Renal pelvis (tissue), 4 donors: ENCODE results near the gene TGFBI. TPM values are rescaled to one million over a fixed set of nuclear protein-coding genes. Genes with fewer than 3 reads are reported as not detected.
A peak's percentile ranks its signal among the peaks of the same experiment; 100 is the strongest.

Source experiments
- DNase-seq: peaks from one replicate; pipeline ENCODE4 v3.0.0-alpha.2; 2013
- polyA plus RNA-seq, 3 donors: library from polyadenylated mRNA; unstranded; fragments of 120-200 nt; gene quantifications; one replicate each; pipeline ENCODE4 v1.2.1, GENCODE V29; 2013; ENCODE audit not compliant: insufficient read length in 3 of 3

The TGFBI gene
- polyA plus RNA-seq, 3 donors: 182 to 248 (median 201) TPM

GRCh38 chr5:135998889-135999288, 29.9 kb upstream of the TGFBI start:
- DNase-seq: no peak

DNA sequence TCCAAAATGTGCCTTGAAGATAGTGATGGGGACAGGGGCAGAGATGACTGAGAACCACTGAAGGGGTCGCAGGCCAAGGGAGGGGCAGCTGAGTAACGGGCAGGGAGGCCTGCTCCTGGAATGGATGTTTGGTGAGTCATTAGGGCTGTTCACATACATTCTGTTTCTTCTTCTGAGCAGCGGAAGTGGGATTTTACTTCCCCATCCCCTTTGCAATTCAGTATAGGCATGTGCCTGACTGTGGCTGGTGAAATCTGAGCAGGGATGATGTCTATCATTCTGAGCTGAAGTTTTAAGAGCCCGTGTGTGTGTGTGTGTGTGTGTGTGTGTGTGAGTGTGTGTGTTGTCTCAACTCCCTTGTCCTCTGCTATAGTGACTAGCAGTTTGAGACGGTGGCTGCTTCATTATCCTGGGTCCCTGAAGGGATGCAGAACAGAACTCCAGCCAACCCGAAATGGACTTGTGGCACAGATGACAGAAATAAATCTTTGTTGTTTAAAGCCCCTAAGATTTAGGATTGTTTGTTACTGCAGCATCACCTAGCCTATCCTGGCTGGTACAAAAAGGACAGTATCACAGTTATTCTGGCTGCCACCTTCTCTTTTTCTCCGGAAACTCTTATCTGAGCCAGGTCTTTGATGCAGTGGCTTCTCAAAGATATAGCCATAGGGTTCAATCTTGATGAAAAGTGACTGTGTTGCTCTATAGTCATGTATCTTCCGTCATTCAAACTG, 29.2 kb upstream of the TGFBI start:
- DNase-seq: no peak

- DNase-seq: no peak
Observed at GRCh38 chr5:136000147-136000546, 28.6 kb upstream of the TGFBI start.

- no peak for DNase-seq
Observed at GRCh38 chr5:136000932-136001331, 27.9 kb upstream of the TGFBI start.

GRCh38 chr5:136001466-136001981, 27.3 kb upstream of the TGFBI start:
- DNase-seq: no peak

GRCh38 chr5:136004436-136004835, 24.4 kb upstream of the TGFBI start:
- no peak for DNase-seq

GRCh38 chr5:136005476-136005875, 23.3 kb upstream of the TGFBI start:
- no peak for DNase-seq

DNA sequence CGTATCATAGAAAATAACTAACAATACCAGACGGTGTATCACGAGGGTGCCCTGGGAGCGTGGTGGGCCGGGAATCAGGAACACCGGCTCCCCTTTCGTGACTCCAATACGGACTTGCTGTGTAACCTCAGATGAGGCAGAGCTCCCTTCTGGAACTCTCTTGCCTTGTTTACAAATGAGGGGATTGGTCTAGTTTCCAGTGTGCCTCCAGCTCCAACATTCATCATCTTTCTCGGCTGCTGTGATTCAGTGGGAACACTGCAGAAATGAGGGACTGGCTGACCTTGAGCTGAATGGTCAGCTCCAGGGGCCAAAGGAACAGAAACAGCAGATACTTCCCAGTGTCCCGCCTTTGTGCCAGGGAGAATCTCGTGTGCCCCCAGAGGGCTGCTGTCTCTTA, 22.6 kb upstream of the TGFBI start:
- no peak for DNase-seq

DNA sequence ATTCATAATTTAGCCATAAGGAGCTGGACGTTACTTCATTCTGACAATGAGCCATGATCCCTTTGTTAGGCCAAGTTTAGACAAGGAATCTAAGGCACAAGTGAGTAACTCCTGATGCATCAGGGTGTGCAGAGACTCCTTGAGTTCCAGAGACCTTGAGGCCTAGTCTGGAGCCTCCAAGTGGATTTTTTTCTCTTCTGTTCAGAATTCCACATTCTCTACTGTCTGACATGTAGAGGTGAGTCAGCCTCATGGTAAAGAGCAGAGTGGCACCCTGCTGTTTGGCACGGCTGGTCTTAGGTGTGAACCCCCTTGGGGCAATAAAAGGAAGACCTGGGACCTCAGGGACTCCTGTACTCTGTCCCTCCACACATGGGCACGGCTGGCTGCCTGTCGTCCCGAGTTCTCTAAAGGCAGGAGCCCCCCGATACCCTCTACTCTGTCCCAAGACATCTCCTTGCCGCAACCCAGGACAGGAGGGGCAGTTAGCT, 22.0 kb upstream of the TGFBI start:
- no peak for DNase-seq

- DNase-seq: no peak
Observed at GRCh38 chr5:136007271-136007670, 21.5 kb upstream of the TGFBI start.

DNA sequence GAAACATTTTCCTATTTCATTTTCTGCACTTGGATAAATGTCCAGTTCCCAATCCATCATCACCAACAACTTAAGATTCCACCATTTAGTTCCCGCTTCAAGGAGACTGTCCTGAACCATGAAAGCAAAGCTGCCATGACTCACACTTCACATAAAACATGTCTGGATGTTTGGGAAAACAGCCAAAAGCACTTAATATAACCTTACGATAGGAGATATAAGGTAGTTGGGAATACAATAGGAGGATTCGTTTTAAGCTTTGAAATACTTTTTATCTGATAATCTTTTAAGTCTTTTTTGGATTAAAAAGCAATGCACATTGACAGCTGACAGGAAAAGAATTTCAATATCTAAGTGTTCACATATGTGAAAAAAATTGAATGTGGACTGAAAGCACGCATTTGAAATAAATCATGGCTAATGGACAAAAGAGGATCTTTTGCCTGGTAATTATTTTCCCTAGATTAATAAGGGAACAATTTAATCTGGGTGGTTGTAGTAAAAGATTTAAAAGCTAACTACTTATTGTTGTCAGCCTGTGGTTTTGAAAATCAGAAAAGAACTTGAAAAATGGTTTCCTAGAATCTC, 17.3 kb upstream of the TGFBI start:
- DNase-seq: no peak

GRCh38 chr5:136012041-136012804, 16.6 kb upstream of the TGFBI start:
- no peak for DNase-seq

GRCh38 chr5:136013559-136013958, 15.2 kb upstream of the TGFBI start:
- no peak for DNase-seq

DNA sequence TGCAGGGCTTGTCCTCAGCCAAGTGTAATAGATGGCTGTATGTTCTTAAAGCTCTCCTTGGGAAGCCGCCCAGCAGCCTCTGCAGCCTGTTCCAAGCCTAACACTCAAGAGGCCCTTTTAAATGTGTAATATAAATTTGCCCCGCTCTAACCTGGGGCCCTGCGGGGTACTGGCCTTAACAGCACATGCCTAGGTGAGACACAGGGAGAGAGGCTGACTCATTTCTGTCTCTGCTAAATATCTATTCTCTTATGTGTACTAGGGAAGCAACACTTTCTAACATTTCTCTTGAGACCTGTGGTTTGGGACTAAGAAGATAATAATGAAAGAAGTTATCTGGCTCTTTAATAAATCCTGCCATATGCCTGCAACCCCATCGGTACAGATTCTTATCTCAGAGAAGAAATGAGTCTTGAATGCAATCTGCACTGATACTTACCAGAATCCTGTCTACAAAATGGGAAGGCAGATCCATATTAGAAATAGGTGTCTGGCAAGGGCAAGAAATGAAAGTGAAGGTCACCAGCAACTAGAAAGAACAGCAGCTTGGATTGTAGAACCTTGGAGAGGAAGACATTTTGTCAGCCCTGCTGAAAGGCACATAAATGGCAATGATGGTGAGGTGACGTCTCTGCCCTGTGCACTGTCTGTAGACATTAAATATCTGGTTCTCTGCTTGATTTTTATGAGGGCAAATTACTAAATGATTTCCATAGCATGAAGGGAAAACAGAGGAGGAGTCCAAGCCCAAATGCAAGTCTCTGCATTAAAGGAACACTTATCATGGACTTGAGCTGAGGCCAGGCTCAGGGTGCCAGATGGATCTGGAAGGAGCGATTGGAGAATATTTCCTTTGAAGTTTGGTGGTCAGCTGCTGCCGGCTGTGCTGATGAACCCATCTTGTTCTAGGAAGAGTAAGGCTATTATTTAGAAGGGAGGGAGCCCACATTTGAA, 14.5 kb upstream of the TGFBI start:
- no peak for DNase-seq

- no peak for DNase-seq
Observed at GRCh38 chr5:136015003-136015375, 13.8 kb upstream of the TGFBI start.

DNA sequence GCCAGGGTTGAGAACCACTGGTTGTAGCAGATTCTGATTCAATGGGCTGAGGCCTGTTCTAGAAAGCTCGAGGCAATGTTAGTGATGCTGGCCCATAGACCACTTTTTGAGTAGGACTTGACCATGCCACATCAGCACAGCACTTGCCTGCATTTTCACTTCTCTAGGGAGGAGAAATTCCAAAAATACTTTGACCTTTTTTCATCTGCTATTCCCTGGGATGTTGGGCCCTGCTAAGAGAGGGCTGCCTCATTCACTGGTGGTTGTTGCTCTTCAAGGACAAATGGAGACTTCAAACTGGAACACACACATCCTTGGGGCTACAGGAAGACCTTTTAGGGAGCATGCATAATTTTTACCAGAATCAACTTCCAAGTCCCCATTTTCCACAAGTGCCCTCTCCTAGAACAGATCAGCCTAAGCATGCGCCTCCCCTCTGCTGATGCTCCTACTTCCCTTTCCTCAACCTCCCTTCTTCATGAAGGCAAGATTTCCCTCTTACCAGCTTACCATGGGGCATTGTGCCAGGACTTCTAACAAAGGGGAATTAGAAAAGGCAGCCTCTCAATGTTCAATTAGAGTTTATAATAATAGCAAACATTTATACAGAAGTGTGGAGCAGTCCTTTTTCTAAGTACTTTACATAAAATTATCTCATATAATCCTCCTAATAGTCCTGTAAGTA, 12.7 kb upstream of the TGFBI start:
- DNase-seq: no peak

DNA sequence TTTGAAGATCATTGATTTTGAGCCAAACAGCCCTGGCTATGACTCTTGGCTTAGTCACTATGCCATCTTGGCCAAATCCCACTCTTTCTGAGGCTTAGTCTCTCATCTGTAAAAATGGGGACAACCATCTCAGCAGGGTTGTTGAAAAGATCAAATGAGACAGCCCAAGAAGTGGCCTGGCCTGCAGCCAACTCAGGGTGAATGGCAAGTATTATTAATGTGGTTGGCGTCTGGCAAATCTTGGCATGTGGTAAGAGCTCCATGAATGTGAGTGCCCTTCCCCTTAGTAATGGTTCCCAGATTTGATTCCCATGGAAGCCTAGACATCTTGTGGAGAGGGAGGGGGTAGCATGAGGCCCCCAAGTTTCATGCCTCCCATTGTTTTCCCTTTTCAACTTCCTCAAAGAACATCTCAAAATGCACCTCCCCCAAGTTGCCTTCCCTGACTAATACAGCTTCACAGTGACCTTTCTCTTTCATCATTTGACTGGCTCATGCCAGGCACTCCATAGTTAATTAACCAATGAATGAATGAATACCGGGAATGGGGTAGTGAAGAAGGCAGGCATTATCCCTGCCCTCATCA, 11.8 kb upstream of the TGFBI start:
- DNase-seq: no peak

DNA sequence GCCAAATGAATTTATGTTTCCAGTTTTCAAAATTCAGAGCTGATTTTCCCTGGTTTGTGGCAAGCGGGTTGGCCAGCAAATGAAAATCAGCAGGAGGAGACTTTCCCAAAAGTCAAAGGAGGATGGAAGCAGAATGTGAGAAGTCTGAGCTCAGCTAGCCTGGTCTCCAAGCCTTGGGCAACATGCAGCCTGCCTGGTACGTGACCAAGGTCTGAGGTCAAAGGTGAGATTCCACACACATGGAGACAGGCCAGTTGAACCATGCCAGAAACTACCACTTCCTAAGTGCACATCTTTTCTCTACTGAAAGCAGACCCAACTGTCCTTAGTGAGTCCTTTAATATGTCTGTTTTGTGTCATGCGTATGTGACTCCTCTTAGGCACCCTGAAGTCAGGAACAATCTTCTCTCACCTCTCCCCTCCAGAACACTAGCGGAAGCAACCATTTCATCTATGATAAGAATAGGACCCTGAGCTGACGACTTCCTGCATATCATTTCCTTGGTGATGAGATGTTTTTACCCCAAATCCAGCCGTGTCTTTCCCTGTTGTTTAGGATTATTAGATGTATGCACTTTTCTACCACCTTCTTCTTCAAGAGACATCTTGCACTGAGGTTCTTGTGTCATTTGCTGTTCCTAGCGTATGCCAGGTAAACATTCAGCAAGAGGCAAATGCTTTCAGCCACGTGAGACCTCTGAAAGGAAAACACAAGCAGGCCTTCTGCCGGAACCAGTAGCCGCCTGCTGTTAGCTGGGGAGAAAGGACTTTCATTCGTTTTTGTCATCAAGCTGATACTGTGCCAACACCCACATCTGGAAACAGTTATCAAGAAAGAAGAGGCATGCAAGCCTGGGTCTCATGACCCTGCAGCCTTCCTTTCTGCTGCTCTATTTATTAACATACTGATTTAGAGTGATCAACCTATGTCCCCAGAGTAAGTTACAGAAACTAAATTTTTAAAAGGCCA, 9.7 kb upstream of the TGFBI start:
- peak; percentile 90 for DNase-seq

DNA sequence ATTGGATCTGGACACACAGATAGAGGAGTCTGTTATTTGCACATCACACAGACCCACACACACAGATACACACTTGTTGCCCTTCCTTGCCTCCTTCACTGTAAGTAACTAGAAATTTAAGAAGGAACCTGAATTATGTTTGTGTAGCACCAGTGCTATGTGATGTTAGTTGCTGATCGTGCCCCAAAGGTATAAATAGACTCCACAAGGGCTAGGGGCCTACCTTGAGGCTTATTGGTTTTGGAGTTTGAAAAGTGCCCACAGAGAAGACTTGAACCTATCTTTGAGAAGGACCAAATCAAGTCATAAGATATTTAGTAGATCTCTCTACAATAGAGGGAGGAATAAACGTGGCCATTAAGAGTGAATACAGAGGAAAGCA, 8.8 kb upstream of the TGFBI start:
- DNase-seq: no peak
